K562 (cell line): Measurements from ENCODE around the gene NUB1. TPM values are rescaled to one million over a fixed set of nuclear protein-coding genes. Genes with fewer than 3 reads are reported as not detected.

Experiments
- ARID3B ChIP-seq: fragments of 250-450 bp; sonication (Bioruptor Pico); IDR thresholded peaks from 2 replicates; pipeline ENCODE4 v1.4.0; 2020; ENCODE audit warnings: borderline replicate concordance
- BHLHE40 ChIP-seq: IDR thresholded peaks from 2 replicates; pipeline ENCODE4 v1.6.1; 2011; ENCODE audit warnings: low read length, improper control_type of control experiment
- CCAR2 ChIP-seq: fragments of 200-400 bp; formaldehyde crosslinking; IDR thresholded peaks from 2 replicates; pipeline ENCODE4 v1.6.1; 2017; ENCODE audit warnings: mild to moderate bottlenecking, low read depth, low read length
- ETS2 ChIP-seq: IDR thresholded peaks from 2 replicates; pipeline ENCODE4 v1.6.1; 2016; ENCODE audit warnings: borderline replicate concordance, missing genetic modification characterization, mild to moderate bottlenecking, moderate library complexity, missing compliant biosample characterization; ENCODE audit not compliant: poor library complexity, severe bottlenecking
- HDGF ChIP-seq: fragments of 450-650 bp; IDR thresholded peaks from 2 replicates; pipeline ENCODE4 v1.6.1; 2016
- JUND ChIP-seq, 2 experiments: IDR thresholded peaks; 2 replicates in 1 of 2; 3 replicates in 1 of 2; pipeline ENCODE4 v1.6.1; 2011; ENCODE audit warnings: borderline replicate concordance in 2 of 2, low read depth in 2 of 2, low read length in 2 of 2, improper control_type of control experiment in 1 of 2, missing biosample characterization in 1 of 2, missing genetic modification characterization in 1 of 2, missing genetic modification reagents in 1 of 2
- KDM5B ChIP-seq: fragments of 200-600 bp; sonication (generic); IDR thresholded peaks from 2 replicates; pipeline ENCODE4 v1.6.1; 2012; ENCODE audit warnings: low read depth, mild to moderate bottlenecking, moderate library complexity, low read length, control low read depth, inconsistent platforms; ENCODE audit not compliant: insufficient replicate concordance
- NFATC3 ChIP-seq: fragments of 450-650 bp; IDR thresholded peaks from 2 replicates; pipeline ENCODE4 v1.6.1; 2017; ENCODE audit warnings: mild to moderate bottlenecking
- NR2C1 ChIP-seq, 2 experiments: fragments of 450-650 bp; IDR thresholded peaks; 2 replicates each; pipeline ENCODE4 v1.6.1; 2017; ENCODE audit warnings: mild to moderate bottlenecking in 2 of 2, antibody characterized with exemption in 1 of 2, inconsistent platforms in 1 of 2, missing compliant biosample characterization in 1 of 2, missing genetic modification characterization in 1 of 2
- POLR2B ChIP-seq: fragments of 450-650 bp; IDR thresholded peaks from 2 replicates; pipeline ENCODE4 v1.6.1; 2018; ENCODE audit warnings: low read depth; ENCODE audit not compliant: partially characterized antibody
- POLR3G ChIP-seq: IDR thresholded peaks from 2 replicates; pipeline ENCODE4 v1.6.1; 2011; ENCODE audit not compliant: insufficient read length, insufficient replicate concordance; ENCODE audit errors: extremely low read depth
- SAFB ChIP-seq: fragments of 200-400 bp; formaldehyde crosslinking; IDR thresholded peaks from 2 replicates; pipeline ENCODE4 v1.6.1; 2017; ENCODE audit warnings: low read depth, low read length, borderline replicate concordance
- SETDB1 ChIP-seq: IDR thresholded peaks from one replicate; pipeline ENCODE4 v1.6.1; 2012; ENCODE audit warnings: low read length, control low read depth, inconsistent platforms
- SIRT6 ChIP-seq: IDR thresholded peaks from one replicate; pipeline ENCODE4 v1.6.1; 2012; ENCODE audit warnings: low read depth, mild to moderate bottlenecking, control low read depth, inconsistent platforms, low read length, moderate library complexity
- TAF15 ChIP-seq: fragments of 200-400 bp; formaldehyde crosslinking; IDR thresholded peaks from 2 replicates; pipeline ENCODE4 v1.6.1; 2017; ENCODE audit warnings: mild to moderate bottlenecking, low read depth, low read length, moderate library complexity
- TEAD4 ChIP-seq, 2 experiments: sonication (generic) in 1 of 2; formaldehyde crosslinking in 1 of 2; IDR thresholded peaks; 2 replicates each; pipeline versions ENCODE4 v1.6.1 to v1.8.0; 2012 to 2022; ENCODE audit warnings: borderline replicate concordance in 1 of 2, inconsistent platforms in 1 of 2, low read length in 1 of 2, mild to moderate bottlenecking in 1 of 2, missing genetic modification reagents in 1 of 2
- ZBED1 ChIP-seq: IDR thresholded peaks from 2 replicates; pipeline ENCODE4 v1.6.1; 2014
- ZFP36 ChIP-seq: fragments of 150-350 bp; IDR thresholded peaks from 2 replicates; pipeline ENCODE4 v1.6.1; 2018; ENCODE audit warnings: low read length, low read depth; ENCODE audit not compliant: partially characterized antibody
- ZNF280A ChIP-seq: fragments of 450-650 bp; IDR thresholded peaks from 2 replicates; pipeline ENCODE4 v1.6.1; 2018; ENCODE audit warnings: mild to moderate bottlenecking, low read depth; ENCODE audit not compliant: partially characterized antibody
- ZNF589 ChIP-seq: fragments of 200-800 bp; sonication (Bioruptor generic); IDR thresholded peaks from 2 replicates; pipeline ENCODE4 v1.6.1; 2016; ENCODE audit warnings: low read depth, missing genetic modification characterization, missing compliant biosample characterization
- polyA plus RNA-seq, 8 experiments: library from polyadenylated mRNA; depleted of rRNA in 4 of 8; stranded (reverse) in 5 of 8; unstranded in 3 of 8; fragments of >200 nt; fragmentation: Nextera tagmentation in 2 of 8; fragmentation: Illumina TruSeq in 1 of 8; extraction: Ambion mirVana in 2 of 8; extraction: Trizol in 1 of 8; gene quantifications; 2 replicates each; pipeline versions ENCODE4 v1.2.1 to v1.2.3, GENCODE V29; 2011 to 2014; ENCODE audit warnings: inconsistent platforms in 1 of 8, missing spikeins in 1 of 8
- total RNA-seq, 7 experiments: library from RNA; depleted of rRNA in 6 of 7; stranded (reverse); fragments of >200 nt in 6 of 7; fragmentation: Illumina TruSeq in 2 of 7; extraction: Trizol in 2 of 7; gene quantifications; 2 replicates each; pipeline versions ENCODE4 v1.2.1 to v1.2.3, GENCODE V29; 2011 to 2021; ENCODE audit warnings: low replicate concordance in 1 of 7
- TF ChIP-seq, protein P1 (sequence below): fragments of 450-650 bp; IDR thresholded peaks from 2 replicates; pipeline ENCODE4 v1.6.1; 2017; ENCODE audit warnings: mild to moderate bottlenecking, moderate library complexity

NUB1 gene
- total and polyA plus RNA-seq, 9 of the 15 experiments (the other 6 are each of a cell fraction or from before 2014, with no cell fraction given) = 43.2 to 159 (median 85.2) TPM

DNA sequence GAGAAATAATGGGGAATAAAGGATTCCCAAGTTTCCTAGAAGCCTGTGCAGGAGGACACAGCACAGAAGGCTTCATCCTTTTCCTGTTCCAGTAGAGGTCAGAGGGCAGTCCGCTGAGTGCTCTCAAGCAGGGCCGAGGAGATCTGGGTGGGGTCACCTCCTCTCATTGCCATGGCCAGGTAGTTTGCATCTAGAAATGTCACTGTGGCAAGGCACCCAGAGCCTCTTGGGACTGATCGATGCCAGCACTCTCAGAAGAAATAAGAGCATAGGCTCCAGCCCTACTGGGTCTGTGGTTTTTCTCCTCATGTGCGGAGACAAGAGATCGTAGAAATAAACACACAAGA, 7.9 kb downstream of the NUB1 start (continued):
- no peak for TF ChIP-seq SETDB1
- no peak for TF ChIP-seq ARID3B (CRISPR knock-in tag)
- no peak for TF ChIP-seq TAF15
- peak; percentile 26 for TF ChIP-seq KDM5B
- TF ChIP-seq ZNF280A = no peak
- TF ChIP-seq NFATC3 = no peak
- TF ChIP-seq ETS2 (tag) = no peak
- TF ChIP-seq ZBED1 = no peak
- no peak for TF ChIP-seq SAFB
- no peak for TF ChIP-seq ZFP36
- TF ChIP-seq NR2C1 (IDR thresholded peaks at IDR 0.05) = peak; percentile 75
- peak; percentile 85 for TF ChIP-seq NR2C1 (tag; IDR thresholded peaks at IDR 0.05)
- no peak for TF ChIP-seq POLR2B
- TF ChIP-seq, protein P1, sequence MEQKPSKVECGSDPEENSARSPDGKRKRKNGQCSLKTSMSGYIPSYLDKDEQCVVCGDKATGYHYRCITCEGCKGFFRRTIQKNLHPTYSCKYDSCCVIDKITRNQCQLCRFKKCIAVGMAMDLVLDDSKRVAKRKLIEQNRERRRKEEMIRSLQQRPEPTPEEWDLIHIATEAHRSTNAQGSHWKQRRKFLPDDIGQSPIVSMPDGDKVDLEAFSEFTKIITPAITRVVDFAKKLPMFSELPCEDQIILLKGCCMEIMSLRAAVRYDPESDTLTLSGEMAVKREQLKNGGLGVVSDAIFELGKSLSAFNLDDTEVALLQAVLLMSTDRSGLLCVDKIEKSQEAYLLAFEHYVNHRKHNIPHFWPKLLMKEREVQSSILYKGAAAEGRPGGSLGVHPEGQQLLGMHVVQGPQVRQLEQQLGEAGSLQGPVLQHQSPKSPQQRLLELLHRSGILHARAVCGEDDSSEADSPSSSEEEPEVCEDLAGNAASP = no peak
- 0 out of 2 replicates have a peak, but pooled peaks have one; percentile 7 for TF ChIP-seq ZNF589
- no peak for TF ChIP-seq CCAR2
- TF ChIP-seq POLR3G = no peak
- TF ChIP-seq HDGF = peak; percentile 52; the same call in 1 of the 2 replicates
- TF ChIP-seq JUND (IDR thresholded peaks at IDR 0.05; ENCODE audit: borderline replicate concordance, low read depth, low read length) = no peak
- no peak for TF ChIP-seq JUND (tag; IDR thresholded peaks at IDR 0.05; ENCODE audit: borderline replicate concordance, low read depth, low read length)
- TF ChIP-seq TEAD4 (IDR thresholded peaks at IDR 0.05; ENCODE audit: low read length) = no peak
- no peak for TF ChIP-seq TEAD4 (CRISPR knock-in tag; IDR thresholded peaks at IDR 0.05; ENCODE audit: borderline replicate concordance)
- peak; percentile 20; the same call in 1 of the 2 replicates for TF ChIP-seq BHLHE40
- no peak for TF ChIP-seq SIRT6
